ENCODE data around the gene MAD2L1.

MAD2L1 gene

DNA sequence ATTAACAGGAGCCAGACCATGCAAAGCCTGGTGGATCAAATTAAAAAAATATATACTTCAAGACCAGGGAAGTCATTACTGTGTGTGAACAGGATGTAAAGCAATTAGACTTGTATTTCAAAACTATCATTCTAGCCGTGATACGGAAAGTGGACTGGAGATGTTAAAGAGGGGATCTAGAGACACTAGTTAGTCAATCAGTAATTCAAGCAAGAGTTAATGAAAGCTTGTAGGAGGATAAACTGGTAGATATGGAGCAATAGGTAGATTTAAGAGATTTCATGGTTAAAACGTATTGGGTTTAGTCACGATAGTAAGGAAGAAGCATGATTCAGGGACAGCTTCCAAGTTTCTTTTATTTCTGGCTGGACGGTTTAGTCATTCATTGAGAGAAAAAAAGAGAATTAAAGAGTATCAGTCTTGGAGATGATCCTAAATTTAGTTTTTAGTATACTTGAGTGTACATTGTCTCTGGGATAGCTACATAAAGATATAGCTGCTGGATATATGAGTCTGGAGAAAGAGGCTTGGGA lies 3.9 kb downstream of the MAD2L1 start:
- WGBS, 2 experiments, result 77 to 87% methylated on average over 5 of the region's 5 CpGs
- H3K27ac ChIP-seq (ENCODE audit: insufficient read depth, low read depth, low read length, poor library complexity, severe bottlenecking), result no peak overlapping the region
- no peaks in the 10 kb centered on the region for H3K27me3 ChIP-seq (ENCODE audit: control insufficient read depth, insufficient read depth, low read length, poor library complexity, severe bottlenecking)
- no peak overlapping the region for H3K4me3 ChIP-seq (ENCODE audit: insufficient read depth, low read depth, low read length)
- no peaks in the 10 kb centered on the region for H3K9me3 ChIP-seq (ENCODE audit: control insufficient read depth, low read length)
- H3K36me3 ChIP-seq (ENCODE audit: control insufficient read depth, insufficient read depth, low read length), result peaks cover 21% of the 10 kb centered on the region
- peaks cover 12% of the 10 kb centered on the region for H3K4me1 ChIP-seq (ENCODE audit: control insufficient read depth, insufficient read depth, low read length)

- H3K36me3 ChIP-seq (ENCODE audit: control insufficient read depth, insufficient read depth, low read length), result peaks cover 21% of the 10 kb centered on the region
- H3K27me3 ChIP-seq (ENCODE audit: control insufficient read depth, insufficient read depth, low read length, poor library complexity, severe bottlenecking), result no peaks in the 10 kb centered on the region
- H3K4me3 ChIP-seq (ENCODE audit: insufficient read depth, low read depth, low read length), result no peak overlapping the region
- H3K4me1 ChIP-seq (ENCODE audit: control insufficient read depth, insufficient read depth, low read length), result peaks cover 3% of the 10 kb centered on the region
- H3K27ac ChIP-seq (ENCODE audit: insufficient read depth, low read depth, low read length, poor library complexity, severe bottlenecking), result no peak overlapping the region
- H3K9me3 ChIP-seq (ENCODE audit: control insufficient read depth, low read length), result no peaks in the 10 kb centered on the region
- WGBS, 2 experiments, result 95 to 100% methylated on average over 1 of the region's 1 CpG
These were observed 7.6 kb downstream of the MAD2L1 start for GRCh38 chr4:120059036-120059435.

DNA sequence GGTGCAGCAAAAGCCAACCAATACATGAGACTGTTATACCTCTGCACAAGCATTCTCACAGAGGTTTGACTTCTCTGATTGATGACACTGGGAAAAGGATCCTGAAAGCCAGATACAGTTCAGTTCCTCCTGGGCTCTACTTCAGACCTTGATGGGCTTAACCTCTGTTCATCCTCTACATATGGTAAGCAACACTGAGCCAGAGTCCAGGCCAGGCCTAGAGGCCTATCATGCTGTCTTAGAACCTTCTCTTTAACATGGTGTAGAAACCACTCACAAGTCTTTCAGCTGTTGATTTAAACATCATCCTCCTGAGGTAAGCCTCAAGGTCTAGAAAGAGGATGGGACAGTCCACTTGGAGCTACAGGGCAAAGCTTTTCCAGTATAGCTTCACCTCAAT lies 9.2 kb downstream of the MAD2L1 start:
- H3K27ac ChIP-seq (ENCODE audit: insufficient read depth, low read depth, low read length, poor library complexity, severe bottlenecking), result no peak overlapping the region
- H3K36me3 ChIP-seq (ENCODE audit: control insufficient read depth, insufficient read depth, low read length), result peaks cover 21% of the 10 kb centered on the region
- H3K9me3 ChIP-seq (ENCODE audit: control insufficient read depth, low read length), result no peaks in the 10 kb centered on the region
- H3K4me3 ChIP-seq (ENCODE audit: insufficient read depth, low read depth, low read length), result no peak overlapping the region
- H3K4me1 ChIP-seq (ENCODE audit: control insufficient read depth, insufficient read depth, low read length), result no peaks in the 10 kb centered on the region
- no peaks in the 10 kb centered on the region for H3K27me3 ChIP-seq (ENCODE audit: control insufficient read depth, insufficient read depth, low read length, poor library complexity, severe bottlenecking)

DNA sequence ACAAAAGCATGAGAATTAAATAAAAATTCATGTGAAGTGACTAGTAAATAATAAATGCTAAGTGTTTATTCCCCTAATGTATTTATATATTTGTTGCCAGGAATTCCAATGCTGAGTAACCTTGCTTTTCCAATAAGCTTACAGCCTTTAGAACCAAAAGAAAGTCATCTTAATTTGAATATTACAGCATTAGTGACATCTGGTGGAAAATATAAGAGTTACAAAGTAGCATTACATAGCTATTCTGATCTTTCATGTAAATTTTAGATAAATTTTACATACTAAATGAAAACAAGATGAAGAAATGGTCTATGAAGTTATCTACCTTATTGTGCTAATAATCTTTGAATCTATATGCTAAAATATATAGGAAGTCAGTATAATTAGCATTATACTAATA lies 10.4 kb downstream of the MAD2L1 start:
- Histone ChIP-seq H3K27me3 (ENCODE audit: control insufficient read depth, insufficient read depth, low read length, poor library complexity, severe bottlenecking) (no peaks in the 10 kb centered on the region), H3K36me3 (ENCODE audit: control insufficient read depth, insufficient read depth, low read length) (peaks cover 21% of the 10 kb centered on the region), H3K4me1 (ENCODE audit: control insufficient read depth, insufficient read depth, low read length) (no peaks in the 10 kb centered on the region), H3K9me3 (ENCODE audit: control insufficient read depth, low read length) (no peaks in the 10 kb centered on the region), H3K4me3 (ENCODE audit: insufficient read depth, low read depth, low read length) (no peak overlapping the region), H3K27ac (ENCODE audit: insufficient read depth, low read depth, low read length, poor library complexity, severe bottlenecking) (no peak overlapping the region)

- Histone ChIP-seq H3K9me3 (ENCODE audit: control insufficient read depth, low read length) (no peaks in the 10 kb centered on the region), H3K4me3 (ENCODE audit: insufficient read depth, low read depth, low read length) (no peak overlapping the region), H3K27me3 (ENCODE audit: control insufficient read depth, insufficient read depth, low read length, poor library complexity, severe bottlenecking) (no peaks in the 10 kb centered on the region), H3K27ac (ENCODE audit: insufficient read depth, low read depth, low read length, poor library complexity, severe bottlenecking) (no peak overlapping the region), H3K4me1 (ENCODE audit: control insufficient read depth, insufficient read depth, low read length) (no peaks in the 10 kb centered on the region), H3K36me3 (ENCODE audit: control insufficient read depth, insufficient read depth, low read length) (peaks cover 17% of the 10 kb centered on the region)
- WGBS, 2 experiments, result 100% methylated on average over 1 of the region's 1 CpG
These were observed 10.9 kb downstream of the MAD2L1 start for GRCh38 chr4:120055795-120056194.

- no peaks in the 10 kb centered on the region for H3K9me3 ChIP-seq (ENCODE audit: control insufficient read depth, low read length)
- H3K4me1 ChIP-seq (ENCODE audit: control insufficient read depth, insufficient read depth, low read length), result no peaks in the 10 kb centered on the region
- peaks cover 12% of the 10 kb centered on the region for H3K36me3 ChIP-seq (ENCODE audit: control insufficient read depth, insufficient read depth, low read length)
- 80% methylated on average over 1 of the region's 1 CpG for WGBS, 2 experiments
- H3K4me3 ChIP-seq (ENCODE audit: insufficient read depth, low read depth, low read length), result no peak overlapping the region
- no peaks in the 10 kb centered on the region for H3K27me3 ChIP-seq (ENCODE audit: control insufficient read depth, insufficient read depth, low read length, poor library complexity, severe bottlenecking)
- H3K27ac ChIP-seq (ENCODE audit: insufficient read depth, low read depth, low read length, poor library complexity, severe bottlenecking), result no peak overlapping the region
These were observed 11.5 kb downstream of the MAD2L1 start for GRCh38 chr4:120055162-120055561.

DNA sequence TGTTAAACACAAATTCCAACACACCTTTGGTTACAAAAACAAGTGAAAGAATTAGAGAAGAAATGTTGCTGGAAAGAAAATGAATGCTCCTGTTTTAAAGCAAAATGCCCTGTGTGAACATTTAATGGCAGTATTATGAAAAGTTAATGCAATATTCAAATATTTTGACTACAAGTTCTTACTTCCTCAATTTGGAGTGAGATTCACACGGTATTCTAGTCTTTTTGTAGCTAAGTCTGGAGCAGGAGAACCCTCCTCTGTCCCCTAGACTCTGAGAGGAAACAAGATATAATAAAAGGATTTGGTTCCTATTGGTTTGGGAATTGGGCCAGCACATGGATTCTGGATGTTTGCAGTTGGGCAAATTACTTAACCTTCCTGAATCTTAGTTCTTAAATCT lies 12.7 kb downstream of the MAD2L1 start:
- Histone ChIP-seq H3K9me3 (ENCODE audit: control insufficient read depth, low read length) (no peaks in the 10 kb centered on the region), H3K36me3 (ENCODE audit: control insufficient read depth, insufficient read depth, low read length) (peaks cover 5% of the 10 kb centered on the region), H3K4me1 (ENCODE audit: control insufficient read depth, insufficient read depth, low read length) (no peaks in the 10 kb centered on the region), H3K27ac (ENCODE audit: insufficient read depth, low read depth, low read length, poor library complexity, severe bottlenecking) (no peak overlapping the region), H3K27me3 (ENCODE audit: control insufficient read depth, insufficient read depth, low read length, poor library complexity, severe bottlenecking) (no peaks in the 10 kb centered on the region), H3K4me3 (ENCODE audit: insufficient read depth, low read depth, low read length) (no peak overlapping the region)
- 94% methylated on average over 1 of the region's 1 CpG; no CpG with 5 or more reads in 1 of the 2 experiments for WGBS, 2 experiments

DNA sequence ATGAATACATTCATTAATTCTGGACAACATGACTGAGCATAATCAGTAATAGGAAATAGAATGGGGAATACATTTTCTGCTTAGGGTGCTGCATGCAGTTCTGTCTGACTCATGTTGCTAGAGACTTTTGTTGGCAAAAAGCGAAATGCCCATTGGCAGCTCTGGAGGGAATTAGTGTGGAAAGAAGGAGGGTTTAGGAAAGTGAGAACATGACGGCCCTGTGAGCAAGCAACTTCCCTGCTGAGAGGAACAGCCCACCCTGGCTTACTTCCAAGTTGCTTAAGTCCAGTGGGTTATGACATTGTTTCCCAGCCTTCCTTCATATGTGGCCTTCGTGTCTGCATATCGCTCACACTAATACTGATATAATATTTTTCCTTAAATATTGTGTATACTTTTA lies 13.8 kb downstream of the MAD2L1 start:
- Histone ChIP-seq H3K27me3 (ENCODE audit: control insufficient read depth, insufficient read depth, low read length, poor library complexity, severe bottlenecking) (no peaks in the 10 kb centered on the region), H3K36me3 (ENCODE audit: control insufficient read depth, insufficient read depth, low read length) (no peaks in the 10 kb centered on the region), H3K9me3 (ENCODE audit: control insufficient read depth, low read length) (no peaks in the 10 kb centered on the region), H3K4me1 (ENCODE audit: control insufficient read depth, insufficient read depth, low read length) (no peaks in the 10 kb centered on the region), H3K4me3 (ENCODE audit: insufficient read depth, low read depth, low read length) (no peak overlapping the region), H3K27ac (ENCODE audit: insufficient read depth, low read depth, low read length, poor library complexity, severe bottlenecking) (no peak overlapping the region)
- WGBS, 2 experiments, result 60 to 79% methylated on average over 2 of the region's 4 CpGs

DNA sequence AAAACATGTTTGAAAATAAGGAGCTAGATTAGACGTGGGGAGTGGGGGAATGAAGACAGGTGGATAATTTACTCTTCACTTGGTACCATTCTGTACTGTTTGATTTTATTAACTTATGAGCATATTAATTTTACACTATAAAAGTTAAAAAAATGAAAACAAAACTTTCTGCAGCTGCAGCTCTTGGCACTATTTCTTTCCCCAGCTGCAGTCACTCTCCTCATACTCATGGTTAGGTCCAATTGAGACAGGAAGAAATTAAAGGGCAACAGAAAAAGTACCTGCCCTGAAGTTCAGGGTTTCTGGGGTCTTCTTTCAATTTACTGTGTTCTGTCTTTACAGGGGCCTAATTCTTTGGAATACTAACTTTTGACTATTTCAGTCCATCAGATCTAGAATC lies 15.4 kb downstream of the MAD2L1 start:
- no CpG with 5 or more reads among the region's 1 CpG for WGBS, 2 experiments
- Histone ChIP-seq H3K4me3 (ENCODE audit: insufficient read depth, low read depth, low read length) (no peak overlapping the region), H3K27ac (ENCODE audit: insufficient read depth, low read depth, low read length, poor library complexity, severe bottlenecking) (no peak overlapping the region)

GRCh38 chr4:120049732-120050494 lies 16.7 kb downstream of the MAD2L1 start:
- Histone ChIP-seq H3K27ac (ENCODE audit: insufficient read depth, low read depth, low read length, poor library complexity, severe bottlenecking) (no peak overlapping the region), H3K9me3 (ENCODE audit: control insufficient read depth, low read length) (no peaks in the 10 kb centered on the region), H3K4me1 (ENCODE audit: control insufficient read depth, insufficient read depth, low read length) (no peaks in the 10 kb centered on the region), H3K4me3 (ENCODE audit: insufficient read depth, low read depth, low read length) (no peak overlapping the region), H3K36me3 (ENCODE audit: control insufficient read depth, insufficient read depth, low read length) (no peaks in the 10 kb centered on the region), H3K27me3 (ENCODE audit: control insufficient read depth, insufficient read depth, low read length, poor library complexity, severe bottlenecking) (no peaks in the 10 kb centered on the region)
- WGBS, 2 experiments, result 48 to 57% methylated on average over 9 to 10 of the region's 11 CpGs

More for the DNA sequence above, 15.4 kb downstream of the MAD2L1 start:
- no peaks in the 10 kb centered on the region for H3K9me3 ChIP-seq (ENCODE audit: control insufficient read depth, low read length)
- H3K4me1 ChIP-seq (ENCODE audit: control insufficient read depth, insufficient read depth, low read length), result no peaks in the 10 kb centered on the region
- no peaks in the 10 kb centered on the region for H3K36me3 ChIP-seq (ENCODE audit: control insufficient read depth, insufficient read depth, low read length)
- H3K27me3 ChIP-seq (ENCODE audit: control insufficient read depth, insufficient read depth, low read length, poor library complexity, severe bottlenecking), result no peaks in the 10 kb centered on the region
